OCI-LY7 (cell line): ENCODE measurements around the gene KLHDC9. TPM values are rescaled to one million over a fixed set of nuclear protein-coding genes. Genes with fewer than 3 reads are reported as not detected.

Experiments
- BruUV-seq: library from RNA; stranded (reverse); fragments of 400-500 nt; replicated peaks from 2 replicates; lab custom pipeline; 2021; lab: Mats Ljungman, UMichigan
- CTCF ChIA-PET: fragments of 300-600 bp; sonication (Branson Sonifier 250); formaldehyde crosslinking; loops from one replicate; lab custom pipeline; 2022; ENCODE audit warnings: antibody characterized with exemption; ENCODE audit not compliant: unreplicated experiment; lab: Charles Lee
- POLR2A ChIA-PET: fragments of 300-600 bp; sonication (Branson Sonifier 250); formaldehyde crosslinking; loops from one replicate; lab custom pipeline; 2022; ENCODE audit warnings: antibody characterized with exemption; lab: Charles Lee
- DNase-seq: peaks from one replicate; pipeline ENCODE4 v3.0.0-alpha.2; 2015; ENCODE audit warnings: low spot score
- H2AFZ ChIP-seq: fragments of 200-600 bp; sonication (generic), shearing (Covaris generic); 2 replicates; pipeline ENCODE4 v1.6.1; 2014; ENCODE audit warnings: mild to moderate bottlenecking, antibody characterized with exemption, low read length, moderate library complexity
- H3K27ac ChIP-seq: fragments of 200-600 bp; sonication (generic); 2 replicates; pipeline ENCODE4 v1.5.1; 2014; ENCODE audit warnings: mixed run types, low read depth, mild to moderate bottlenecking, moderate library complexity, low read length, inconsistent platforms; ENCODE audit not compliant: poor library complexity, severe bottlenecking
- H3K36me3 ChIP-seq: fragments of 200-600 bp; sonication (generic); 2 replicates; pipeline ENCODE4 v1.6.1; 2014; ENCODE audit warnings: mild to moderate bottlenecking, antibody characterized with exemption, low read length, moderate library complexity, mixed read lengths; ENCODE audit not compliant: insufficient read depth
- H3K4me1 ChIP-seq: fragments of 200-600 bp; sonication (generic); 2 replicates; pipeline ENCODE4 v1.5.1; 2014; ENCODE audit warnings: mild to moderate bottlenecking, low read length; ENCODE audit not compliant: insufficient read depth, poor library complexity, severe bottlenecking
- H3K4me2 ChIP-seq: fragments of 200-600 bp; sonication (generic); 2 replicates; pipeline ENCODE4 v1.6.1; 2014; ENCODE audit warnings: mild to moderate bottlenecking, low read length
- H3K4me3 ChIP-seq: fragments of 200-600 bp; sonication (generic); 2 replicates; pipeline ENCODE4 v1.5.1; 2014; ENCODE audit warnings: mild to moderate bottlenecking, low read depth, low read length; ENCODE audit not compliant: poor library complexity, severe bottlenecking
- H3K79me2 ChIP-seq: fragments of 200-600 bp; sonication (generic); 2 replicates; pipeline ENCODE4 v1.6.1; 2016; ENCODE audit warnings: low read depth, mild to moderate bottlenecking, low read length, moderate library complexity, mixed read lengths; ENCODE audit not compliant: insufficient read depth
- H3K9me2 ChIP-seq: fragments of 200-600 bp; sonication (generic); 2 replicates; pipeline ENCODE4 v1.6.1; 2016; ENCODE audit warnings: mild to moderate bottlenecking, low read length, mixed read lengths; ENCODE audit not compliant: insufficient read depth
- H3K9me3 ChIP-seq: fragments of 200-600 bp; sonication (generic); 2 replicates; pipeline ENCODE4 v1.6.1; 2014; ENCODE audit warnings: mild to moderate bottlenecking, mixed run types, low read length, mixed read lengths
- H4K20me1 ChIP-seq: fragments of 200-600 bp; sonication (generic); 2 replicates; pipeline ENCODE4 v1.6.1; 2014; ENCODE audit warnings: mild to moderate bottlenecking, antibody characterized with exemption, low read length, moderate library complexity, mixed read lengths; ENCODE audit not compliant: insufficient read depth
- CTCF ChIP-seq: fragments of 200-600 bp; sonication (generic); conservative IDR thresholded peaks from 2 replicates; pipeline ENCODE4 v1.5.1; 2014; ENCODE audit warnings: mild to moderate bottlenecking, antibody characterized with exemption, low read length, moderate library complexity, mixed read lengths
- EZH2phosphoT487 ChIP-seq: fragments of 200-600 bp; sonication (generic); IDR thresholded peaks from 2 replicates; pipeline ENCODE4 v1.6.1; 2018; ENCODE audit warnings: low read depth, borderline replicate concordance, mild to moderate bottlenecking, mixed run types, antibody characterized with exemption, low read length, moderate library complexity, mixed read lengths
- intact Hi-C: fragments of 100-400 bp; cut with micrococcal nuclease; formaldehyde crosslinking; loops from one replicate; pipeline ENCODE4 v1.10.0; 2022; ENCODE audit not compliant: unreplicated experiment
- total RNA-seq, 2 experiments: library from RNA; depleted of rRNA in 1 of 2; stranded (reverse); fragments of >200 nt in 1 of 2; shearing (Covaris generic) in 1 of 2; gene quantifications; 2 replicates each; pipeline ENCODE4 v1.2.3, GENCODE V29; 2014 to 2022

Gene KLHDC9
- total RNA-seq, 2 experiments from 2014 or later = 0.95 to 1.3 TPM

- DNase-seq = no peak
- Histone ChIP-seq H3K4me3 (no peak overlapping the region), H3K4me2 (no peak overlapping the region), H3K4me1 (peaks cover 26% of the 10 kb centered on the region), H3K36me3 (peaks cover 75% of the 10 kb centered on the region), H3K27ac (no peak overlapping the region), H3K79me2 (peaks cover 83% of the 10 kb centered on the region; the same call in 1 of the 2 replicates), H2AFZ (no peak overlapping the region), H3K9me2 (no peaks in the 10 kb centered on the region), H3K9me3 (no peaks in the 10 kb centered on the region), H4K20me1 (peaks cover 9% of the 10 kb centered on the region; the same call in 1 of the 2 replicates)
- no peak for TF ChIP-seq CTCF
- no peak for TF ChIP-seq EZH2phosphoT487
- BruUV-seq = no TSS peak
- CTCF ChIA-PET = no interaction called here
- POLR2A ChIA-PET = no interaction called here
- intact Hi-C loops = no loop called here
Measured at GRCh38 chr1:161111117-161111516, 13.0 kb downstream of the KLHDC9 start.

DNA sequence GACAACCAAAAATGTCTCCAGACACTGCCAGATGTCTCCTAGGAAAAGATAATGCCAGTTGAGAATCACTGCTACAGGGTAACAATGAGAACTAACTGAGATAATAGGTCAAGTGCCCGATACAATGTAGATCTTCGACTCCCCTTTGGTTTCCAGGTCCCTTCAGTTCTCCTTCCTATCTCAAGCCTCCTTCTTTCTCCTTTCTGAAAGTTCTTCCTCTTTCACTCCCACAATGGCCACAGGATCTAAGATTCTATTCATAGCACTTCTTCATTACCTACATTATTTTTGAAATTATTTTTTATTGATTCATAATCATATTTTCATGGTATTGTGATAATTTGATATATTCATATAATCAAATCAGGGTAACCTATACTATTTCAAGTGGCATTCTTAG, 13.4 kb downstream of the KLHDC9 start:
- Histone ChIP-seq H3K4me3 (no peak overlapping the region), H3K4me1 (peaks cover 30% of the 10 kb centered on the region), H3K9me2 (no peaks in the 10 kb centered on the region), H3K4me2 (no peak overlapping the region), H3K79me2 (peaks cover 83% of the 10 kb centered on the region), H3K9me3 (no peaks in the 10 kb centered on the region), H3K36me3 (peaks cover 70% of the 10 kb centered on the region), H3K27ac (no peak overlapping the region), H4K20me1 (peaks cover 9% of the 10 kb centered on the region; the same call in 1 of the 2 replicates), H2AFZ (no peak overlapping the region)
- no TSS peak for BruUV-seq
- TF ChIP-seq CTCF (no peak), EZH2phosphoT487 (no peak)
- POLR2A ChIA-PET = no interaction called here
- DNase-seq = no peak
- CTCF ChIA-PET = no interaction called here
- intact Hi-C loops = no loop called here

DNA sequence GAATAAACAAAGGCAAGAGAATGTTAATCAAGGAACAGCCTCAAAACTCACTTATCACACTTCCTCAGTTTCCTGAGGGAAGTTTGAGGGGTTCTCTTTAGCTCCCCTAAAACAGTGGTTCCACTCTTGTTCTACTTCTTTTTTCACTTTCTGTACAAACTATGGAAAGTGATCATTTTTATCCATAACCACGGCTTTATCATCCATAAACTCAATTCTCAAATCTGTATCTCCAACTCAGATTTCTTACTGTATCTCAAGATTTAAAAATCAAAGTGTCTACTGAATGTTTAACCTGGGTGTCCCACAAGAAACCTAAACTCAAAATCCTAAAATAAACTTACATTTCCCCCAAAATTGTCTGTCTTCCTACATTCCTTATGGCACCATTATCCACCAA, 15.8 kb downstream of the KLHDC9 start:
- H3K4me1 ChIP-seq = peaks cover 42% of the 10 kb centered on the region
- H3K4me2 ChIP-seq = no peak overlapping the region
- intact Hi-C loops = no loop called here
- BruUV-seq = TSS peak; percentile 21
- DNase-seq = no peak
- no peaks in the 10 kb centered on the region for H3K9me2 ChIP-seq
- H3K79me2 ChIP-seq = peaks cover 92% of the 10 kb centered on the region
- no peak overlapping the region for H3K27ac ChIP-seq
- no peak for TF ChIP-seq EZH2phosphoT487
- TF ChIP-seq CTCF = no peak
- no peaks in the 10 kb centered on the region for H3K9me3 ChIP-seq
- peaks cover 9% of the 10 kb centered on the region; the same call in 1 of the 2 replicates for H4K20me1 ChIP-seq
- ChIA-PET POLR2A (interaction anchor here (1.2 kb wide), 1 partner anchor 9 kb away, joined by 3 read pairs; no protein-coding TSS in a partner anchor), CTCF (no interaction called here)
- peaks cover 50% of the 10 kb centered on the region for H3K36me3 ChIP-seq
- H3K4me3 ChIP-seq = no peak overlapping the region
- H2AFZ ChIP-seq = no peak overlapping the region
